H1 (cell line): ENCODE results near the gene SERP1. TPM values are rescaled to one million over a fixed set of nuclear protein-coding genes. Genes with fewer than 3 reads are reported as not detected.

Source experiments
- CTCF ChIA-PET: fragments of 300-600 bp; sonication (Branson Sonifier 250); formaldehyde crosslinking; loops from one replicate; lab custom pipeline; 2021; ENCODE audit not compliant: partially characterized antibody; lab: Charles Lee
- POLR2A ChIA-PET: fragments of 300-600 bp; sonication (Branson Sonifier 250); formaldehyde crosslinking; loops from one replicate; lab custom pipeline; 2021; ENCODE audit warnings: inconsistent platforms; ENCODE audit not compliant: partially characterized antibody; lab: Charles Lee
- DNase-seq, 2 experiments: peaks; one replicate each; pipeline versions ENCODE4 v3.0.0 to v3.0.0-alpha.2; 2010 to 2022; ENCODE audit warnings: low spot score in 2 of 2, low read depth in 1 of 2, mixed read lengths in 1 of 2
- FAIRE-seq: peaks from 2 replicates; lab custom pipeline; 2011; peaks lifted over from hg19 to GRCh38; lab: Jason Lieb, UNC
- H2AFZ ChIP-seq: 2 replicates; pipeline ENCODE4 v1.8.1; 2012; ENCODE audit warnings: low read length, inconsistent platforms
- H2AK5ac ChIP-seq: 2 replicates; pipeline ENCODE4 v1.6.1; 2013; ENCODE audit warnings: low read depth, low read length
- H2BK120ac ChIP-seq: replicated peaks from 2 replicates; pipeline ENCODE3; 2013; ENCODE audit warnings: low read depth, low read length, inconsistent platforms
- H2BK12ac ChIP-seq: 2 replicates; pipeline ENCODE4 v1.6.1; 2013; ENCODE audit warnings: low read depth, low read length
- H2BK15ac ChIP-seq: 2 replicates; pipeline ENCODE4 v1.6.1; 2013; ENCODE audit warnings: low read length
- H2BK20ac ChIP-seq: 2 replicates; pipeline ENCODE4 v1.6.1; 2013; ENCODE audit warnings: low read length
- H2BK5ac ChIP-seq: 2 replicates; pipeline ENCODE4 v1.6.1; 2013; ENCODE audit warnings: low read depth, low read length
- H3K14ac ChIP-seq: 2 replicates; pipeline ENCODE4 v1.6.1; 2013; ENCODE audit warnings: inconsistent platforms; ENCODE audit not compliant: insufficient read length
- H3K18ac ChIP-seq: 2 replicates; pipeline ENCODE4 v1.6.1; 2013; ENCODE audit warnings: low read length; ENCODE audit errors: extremely low read depth
- H3K23ac ChIP-seq: 2 replicates; pipeline ENCODE4 v1.6.1; 2013; ENCODE audit warnings: inconsistent platforms; ENCODE audit not compliant: insufficient read length
- H3K23me2 ChIP-seq: 2 replicates; pipeline ENCODE4 v1.6.1; 2013; ENCODE audit warnings: low read depth, low read length
- H3K27ac ChIP-seq: 2 replicates; pipeline ENCODE4 v1.6.1; 2011; ENCODE audit warnings: low read depth, low read length, inconsistent platforms
- H3K27me3 ChIP-seq, 4 experiments: replicated peaks in 1 of 4; 1 replicate in 1 of 4; 2 replicates in 3 of 4; pipeline versions ENCODE4 v1.6.1 to v1.8.1; 2011 to 2013; ENCODE audit warnings: low read length in 3 of 4, mild to moderate bottlenecking in 3 of 4, inconsistent platforms in 2 of 4, mixed read lengths in 2 of 4, moderate library complexity in 1 of 4; ENCODE audit not compliant: control insufficient read depth in 3 of 4, insufficient read depth in 3 of 4; ENCODE audit errors: extremely low read depth in 1 of 4
- H3K36me3 ChIP-seq, 4 experiments: 2 replicates each; pipeline versions ENCODE4 v1.6.1 to v1.8.1; 2011 to 2013; ENCODE audit warnings: mild to moderate bottlenecking in 4 of 4, low read length in 3 of 4, moderate library complexity in 2 of 4, control low read depth in 1 of 4, inconsistent platforms in 1 of 4; ENCODE audit not compliant: insufficient read depth in 4 of 4, control insufficient read depth in 2 of 4
- H3K4ac ChIP-seq: replicated peaks from 2 replicates; pipeline ENCODE3; 2013; ENCODE audit warnings: low read length, low read depth, mixed read lengths, inconsistent platforms; ENCODE audit not compliant: insufficient read length
- H3K4me1 ChIP-seq, 4 experiments: replicated peaks in 1 of 4; 1 replicate in 1 of 4; 2 replicates in 3 of 4; pipeline versions ENCODE4 v1.6.1 to v1.8.1; 2011 to 2013; ENCODE audit warnings: low read length in 3 of 4, inconsistent platforms in 2 of 4, mixed read lengths in 1 of 4; ENCODE audit not compliant: insufficient read depth in 4 of 4, control insufficient read depth in 3 of 4
- H3K4me2 ChIP-seq, 2 experiments: 2 replicates each; pipeline versions ENCODE4 v1.6.1 to v1.8.1; 2011 to 2013; ENCODE audit warnings: low read depth in 2 of 2, low read length in 2 of 2, control low read depth in 1 of 2, inconsistent platforms in 1 of 2, mild to moderate bottlenecking in 1 of 2; ENCODE audit not compliant: insufficient read depth in 1 of 2
- H3K4me3 ChIP-seq, 4 experiments: fragments of 200-600, 300-600 bp in 1 of 4; sonication (generic), shearing (Covaris generic), sonication (Bioruptor Twin) in 1 of 4; 2 replicates each; pipeline versions ENCODE4 v1.5.1 to v1.8.1; 2011 to 2016; ENCODE audit warnings: low read length in 4 of 4, low read depth in 3 of 4, control low read depth in 2 of 4, inconsistent platforms in 2 of 4, mild to moderate bottlenecking in 2 of 4, mixed read lengths in 1 of 4, moderate library complexity in 1 of 4; ENCODE audit not compliant: insufficient read depth in 2 of 4; ENCODE audit errors: extremely low read depth in 1 of 4
- H3K56ac ChIP-seq: replicated peaks from 2 replicates; pipeline ENCODE3; 2013; ENCODE audit warnings: low read depth, mild to moderate bottlenecking, mixed read lengths, low read length, inconsistent platforms; ENCODE audit not compliant: insufficient read length
- H3K79me1 ChIP-seq: 2 replicates; pipeline ENCODE4 v1.6.1; 2013; ENCODE audit warnings: low read depth, low read length, control low read depth
- H3K79me2 ChIP-seq, 2 experiments: 2 replicates each; pipeline versions ENCODE4 v1.6.1 to v1.8.1; 2012 to 2013; ENCODE audit warnings: low read length in 2 of 2, mild to moderate bottlenecking in 2 of 2, inconsistent platforms in 1 of 2; ENCODE audit not compliant: insufficient read depth in 2 of 2, control insufficient read depth in 1 of 2
- H3K9ac ChIP-seq, 4 experiments: replicated peaks in 1 of 4; 1 replicate in 1 of 4; 2 replicates in 3 of 4; pipeline versions ENCODE4 v1.6.1 to v1.8.1; 2011 to 2013; ENCODE audit warnings: low read depth in 3 of 4, low read length in 3 of 4, control low read depth in 2 of 4, mild to moderate bottlenecking in 2 of 4, moderate library complexity in 2 of 4, inconsistent platforms in 1 of 4; ENCODE audit errors: extremely low read depth in 1 of 4
- H3K9me3 ChIP-seq, 2 experiments: 2 replicates each; pipeline versions ENCODE4 v1.6.1 to v1.8.1; 2012 to 2013; ENCODE audit warnings: mild to moderate bottlenecking in 2 of 2, moderate library complexity in 2 of 2, control low read depth in 1 of 2, inconsistent platforms in 1 of 2, low read depth in 1 of 2, low read length in 1 of 2, mixed read lengths in 1 of 2; ENCODE audit not compliant: insufficient read depth in 2 of 2
- H4K20me1 ChIP-seq, 2 experiments: replicated peaks in 1 of 2; 2 replicates each; pipeline versions ENCODE3 to v1.8.1; 2011 to 2013; ENCODE audit warnings: inconsistent platforms in 2 of 2, low read length in 2 of 2, mild to moderate bottlenecking in 1 of 2; ENCODE audit not compliant: insufficient read depth in 2 of 2, control insufficient read depth in 1 of 2
- H4K5ac ChIP-seq: 2 replicates; pipeline ENCODE4 v1.6.1; 2013; ENCODE audit warnings: low read length, low read depth, mixed read lengths, inconsistent platforms; ENCODE audit not compliant: insufficient read length
- H4K8ac ChIP-seq: 2 replicates; pipeline ENCODE4 v1.8.0; 2013; ENCODE audit warnings: mild to moderate bottlenecking, moderate library complexity, low read length, inconsistent platforms; ENCODE audit not compliant: insufficient read depth; ENCODE audit errors: extremely low read depth
- H4K91ac ChIP-seq: replicated peaks from 2 replicates; pipeline ENCODE3; 2013; ENCODE audit warnings: low read length, mixed read lengths, inconsistent platforms; ENCODE audit not compliant: insufficient read length
- E2F6 ChIP-seq: IDR thresholded peaks from 2 replicates; pipeline ENCODE4 v1.6.1; 2012; ENCODE audit warnings: inconsistent platforms
- EZH2 ChIP-seq: fragments of 200-600 bp; sonication (generic); IDR thresholded peaks from 2 replicates; pipeline ENCODE4 v1.7.1; 2012; ENCODE audit warnings: low read depth, mild to moderate bottlenecking, moderate library complexity, low read length, inconsistent platforms; ENCODE audit not compliant: severe bottlenecking
- POLR2AphosphoS5 ChIP-seq: IDR thresholded peaks from 2 replicates; pipeline ENCODE4 v1.6.1; 2011; ENCODE audit warnings: low read depth, low read length
- SAP30 ChIP-seq: fragments of 300-600 bp; sonication (generic); IDR thresholded peaks from 2 replicates; pipeline ENCODE4 v1.7.1; 2012; ENCODE audit warnings: low read length, moderate library complexity, mild to moderate bottlenecking, inconsistent platforms; ENCODE audit not compliant: insufficient read depth, insufficient replicate concordance
- SIX5 ChIP-seq: IDR thresholded peaks from 2 replicates; pipeline ENCODE4 v1.6.1; 2011; ENCODE audit warnings: mild to moderate bottlenecking, low read depth, low read length
- SP2 ChIP-seq: IDR thresholded peaks from 2 replicates; pipeline ENCODE4 v1.6.1; 2012; ENCODE audit warnings: mild to moderate bottlenecking, low read length, inconsistent platforms
- SP4 ChIP-seq: IDR thresholded peaks from 2 replicates; pipeline ENCODE4 v1.6.1; 2012; ENCODE audit warnings: low read length, inconsistent platforms
- SUZ12 ChIP-seq: fragments of 200-600 bp; sonication (generic); IDR thresholded peaks from 2 replicates; pipeline ENCODE4 v1.6.1; 2012; ENCODE audit warnings: mild to moderate bottlenecking, inconsistent platforms, low read length, moderate library complexity, mixed read lengths
- TAF1 ChIP-seq: IDR thresholded peaks from 2 replicates; pipeline ENCODE4 v1.6.1; 2011; ENCODE audit warnings: mild to moderate bottlenecking, low read depth, low read length
- TCF12 ChIP-seq: IDR thresholded peaks from 2 replicates; pipeline ENCODE4 v1.6.1; 2011; ENCODE audit warnings: low read depth, mild to moderate bottlenecking, low read length
- TEAD4 ChIP-seq: IDR thresholded peaks from 2 replicates; pipeline ENCODE4 v1.6.1; 2012; ENCODE audit warnings: low read depth, low read length, inconsistent platforms, mixed read lengths
- YY1 ChIP-seq: IDR thresholded peaks from 2 replicates; pipeline ENCODE4 v1.6.1; 2011; ENCODE audit warnings: low read depth, mild to moderate bottlenecking, low read length
- ZNF274 ChIP-seq: IDR thresholded peaks from 2 replicates; pipeline ENCODE4 v1.7.0; 2012; ENCODE audit warnings: low read length, borderline replicate concordance; ENCODE audit errors: extremely low read depth
- WGBS, 2 experiments: shearing (Covaris generic) in 1 of 2; methylation state at CpG; one replicate each; pipeline versions ENCODE4 v1.1.6 to v1.1.7; 2013 to 2015; ENCODE audit warnings: low lambda C conversion rate in 2 of 2, mixed read lengths in 2 of 2, inconsistent platforms in 1 of 2, low coverage in 1 of 2, missing lambda C conversion rate in 1 of 2; ENCODE audit not compliant: insufficient replicate concordance in 2 of 2, insufficient coverage in 1 of 2, insufficient read length in 1 of 2; ENCODE audit errors: extremely low coverage in 1 of 2, missing lambda C conversion rate in 1 of 2; 5-methylcytosine and 5-hydroxymethylcytosine counted together
- polyA plus RNA-seq, 7 experiments: library from polyadenylated mRNA; depleted of rRNA in 3 of 7; stranded (reverse) in 5 of 7; unstranded in 2 of 7; fragments of >200 nt in 5 of 7; fragments of 200-250 nt in 2 of 7; gene quantifications; 1 replicate in 5 of 7; 2 replicates in 1 of 7; 4 replicates in 1 of 7; pipeline versions ENCODE4 v1.2.1 to v1.2.3, GENCODE V29; 2011 to 2013; ENCODE audit warnings: missing spikeins in 2 of 7, mixed read lengths in 2 of 7
- total RNA-seq: library from RNA; stranded (reverse); fragmentation: NEBNext Ultra II Directional; extraction: Animal tissue kit (Norgen Biotek cat#: 25700); gene quantifications from 2 replicates; pipeline ENCODE4 v1.2.1, GENCODE V29; 2021

SERP1 gene
- total and polyA plus RNA-seq, 2 of the 8 experiments (the other 6 are each of a cell fraction or from before 2014, with no cell fraction given): 90.3 to 98.2 TPM

- ChIA-PET CTCF (interaction anchor here (2.4 kb wide), 1 partner anchor 10 kb away, joined by 7 read pairs; no protein-coding TSS in a partner anchor), POLR2A (interaction anchor here (0.9 to 1.4 kb wide), 4 partner anchors 12 to 36 kb away, joined by 3 to 5 read pairs (median 3); partner anchors contain the start of genes SELENOT and SERP1)
- H2BK5ac ChIP-seq: no peak overlapping the region
- H3K4ac ChIP-seq: no peak overlapping the region
- no peak overlapping the region for H2BK15ac ChIP-seq
- no peak overlapping the region for H4K8ac ChIP-seq
- no peak overlapping the region for H3K27ac ChIP-seq
- no peak overlapping the region for H3K14ac ChIP-seq
- FAIRE-seq: no peak
- H2AFZ ChIP-seq: no peak overlapping the region
- H4K91ac ChIP-seq: no peak overlapping the region
- H3K27me3 ChIP-seq: no peaks in the 10 kb centered on the region
- no peak overlapping the region for H3K4me3 ChIP-seq
- H2BK12ac ChIP-seq: no peak overlapping the region
- 81% methylated on average over 1 of the region's 1 CpG; no CpG with 5 or more reads in 1 of the 2 experiments for WGBS, 2 experiments
- H3K36me3 ChIP-seq: peaks cover 3 to 76% (median 30%) of the 10 kb centered on the region in 4 experiments; a peak in 7 of 8 replicates
- no peaks in the 10 kb centered on the region for H4K20me1 ChIP-seq
- H3K4me1 ChIP-seq: no peaks in the 10 kb centered on the region
- H3K23ac ChIP-seq: no peak overlapping the region
- H3K79me1 ChIP-seq: no peaks in the 10 kb centered on the region
- H3K4me2 ChIP-seq: no peak overlapping the region
- no peaks in the 10 kb centered on the region for H3K9me3 ChIP-seq
- no peak overlapping the region for H3K56ac ChIP-seq
- H2BK20ac ChIP-seq: no peak overlapping the region
- H3K18ac ChIP-seq: no peak overlapping the region
- no peak overlapping the region for H4K5ac ChIP-seq
- H3K23me2 ChIP-seq: no peaks in the 10 kb centered on the region
- H3K9ac ChIP-seq: no peak overlapping the region
- no peak overlapping the region for H2BK120ac ChIP-seq
- no peak for DNase-seq
- no peaks in the 10 kb centered on the region for H3K79me2 ChIP-seq
- no peak overlapping the region for H2AK5ac ChIP-seq
- TF ChIP-seq SAP30 (no peak), ZNF274 (no peak), YY1 (no peak), EZH2 (no peak), TCF12 (no peak), TEAD4 (no peak), POLR2AphosphoS5 (no peak), SP2 (no peak), SIX5 (no peak), SP4 (no peak), E2F6 (no peak), SUZ12 (no peak), TAF1 (no peak)
These were observed 21.0 kb upstream of the SERP1 start for GRCh38 chr3:150567328-150567727.
